CD4-positive, alpha-beta T cell treated with Interleukin-21 for 1 hour (primary cell): ENCODE results near the gene SLC25A43.
"Not testable (repeated sequence)": the region's sequence is repeated elsewhere in the genome, so short reads cannot be mapped to it uniquely, and the experiment has no call there.

Experiments used
- DNase-seq: peaks from one replicate; pipeline ENCODE4 v3.0.0-alpha.2; 2020

The SLC25A43 gene

DNA sequence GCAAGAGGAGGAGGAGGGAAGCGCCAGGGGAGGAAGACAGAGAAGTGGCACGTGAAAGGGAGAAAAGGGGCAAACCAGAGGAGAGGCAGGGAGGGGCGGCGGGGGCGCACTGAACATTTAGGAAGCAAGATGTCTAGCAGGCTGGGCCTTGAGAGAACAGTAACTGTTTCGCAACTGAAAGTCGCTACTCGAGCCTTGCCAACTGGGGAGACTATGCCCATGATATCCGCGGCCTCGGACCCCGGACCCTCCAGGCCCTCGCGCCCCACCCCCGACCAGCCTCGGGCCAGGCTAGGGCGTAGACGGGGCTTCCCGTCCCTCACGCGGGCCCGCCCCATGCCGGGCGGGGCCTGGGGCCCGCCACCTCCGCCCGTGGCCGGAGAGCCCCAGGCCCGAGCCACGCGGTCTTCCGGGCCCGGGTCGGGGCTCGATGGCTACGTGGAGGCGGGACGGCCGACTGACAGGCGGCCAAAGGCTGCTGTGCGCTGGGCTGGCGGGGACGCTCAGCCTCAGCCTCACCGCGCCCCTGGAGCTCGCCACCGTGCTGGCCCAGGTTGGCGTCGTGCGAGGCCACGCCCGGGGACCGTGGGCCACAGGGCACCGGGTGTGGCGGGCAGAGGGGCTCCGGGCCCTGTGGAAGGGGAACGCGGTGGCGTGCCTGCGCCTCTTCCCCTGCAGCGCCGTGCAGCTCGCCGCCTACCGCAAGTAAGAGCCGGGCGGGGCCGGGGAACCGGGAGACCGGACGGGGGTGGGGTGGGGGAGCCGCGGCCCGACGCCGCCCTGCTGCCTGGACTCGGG, at the start of gene SLC25A43:
SLC25A43 (plus strand) TSS at position 363 of the 798 bp plus-strand sequence; CDS start at position 431, 68 bp downstream.
- peak; percentile 29 for DNase-seq

DNA sequence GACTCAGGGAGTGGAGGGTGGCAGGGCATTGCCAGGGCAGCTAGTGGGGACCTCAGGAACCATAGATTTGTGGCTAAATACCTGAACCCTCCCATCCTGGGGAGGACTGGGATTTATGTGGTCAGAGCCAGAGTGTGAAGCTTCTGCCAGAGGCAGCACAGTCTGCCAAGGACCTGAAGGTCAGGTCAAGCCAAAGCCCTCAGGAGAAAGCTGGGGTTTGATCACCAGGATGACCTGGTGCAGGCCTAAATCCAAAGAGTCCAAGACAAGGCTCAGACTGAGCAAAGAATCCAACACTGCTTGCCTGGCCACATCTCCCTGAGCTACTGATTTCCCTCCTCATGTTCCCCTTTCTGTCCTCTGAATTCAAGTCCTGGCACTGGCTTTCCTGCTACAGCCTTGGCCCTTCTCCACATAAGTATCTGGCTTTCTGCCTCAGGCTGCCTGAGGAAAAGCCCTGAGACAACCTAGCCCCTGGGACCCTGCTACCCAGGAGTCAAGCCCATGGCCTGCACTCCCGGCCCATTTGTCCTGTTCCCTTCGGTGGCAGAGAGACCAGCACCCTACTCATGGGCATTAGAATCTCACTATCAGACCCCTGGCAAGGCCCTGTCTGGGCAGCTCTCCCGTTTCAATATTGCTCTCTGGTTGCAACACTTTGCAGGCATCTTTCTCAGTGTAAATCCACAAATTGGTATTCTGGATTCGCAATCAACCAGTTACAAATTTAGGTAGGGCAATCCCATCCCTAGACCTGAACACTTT, 39.3 kb upstream of the SLC25A43 start:
- no peak for DNase-seq

DNA sequence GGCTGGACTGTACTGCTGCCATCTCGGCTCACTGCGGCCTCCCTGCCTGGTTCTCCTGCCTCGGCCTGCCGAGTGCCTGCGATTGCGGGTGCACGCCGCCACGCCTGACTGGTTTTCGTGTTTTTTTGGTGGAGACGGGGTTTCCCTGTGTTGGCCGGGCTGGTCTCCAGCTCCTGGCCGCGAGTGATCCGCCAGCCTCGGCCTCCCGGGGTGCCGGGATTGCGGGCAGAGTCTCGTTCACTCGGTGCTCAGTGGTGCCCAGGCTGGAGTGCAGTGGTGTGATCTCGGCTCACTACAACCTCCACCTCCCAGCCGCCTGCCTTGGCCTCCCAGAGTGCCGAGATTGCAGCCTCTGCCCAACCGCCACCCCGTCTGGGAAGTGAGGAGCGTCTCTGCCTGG, 37.7 kb upstream of the SLC25A43 start:
- DNase-seq = not testable (repeated sequence)

DNA sequence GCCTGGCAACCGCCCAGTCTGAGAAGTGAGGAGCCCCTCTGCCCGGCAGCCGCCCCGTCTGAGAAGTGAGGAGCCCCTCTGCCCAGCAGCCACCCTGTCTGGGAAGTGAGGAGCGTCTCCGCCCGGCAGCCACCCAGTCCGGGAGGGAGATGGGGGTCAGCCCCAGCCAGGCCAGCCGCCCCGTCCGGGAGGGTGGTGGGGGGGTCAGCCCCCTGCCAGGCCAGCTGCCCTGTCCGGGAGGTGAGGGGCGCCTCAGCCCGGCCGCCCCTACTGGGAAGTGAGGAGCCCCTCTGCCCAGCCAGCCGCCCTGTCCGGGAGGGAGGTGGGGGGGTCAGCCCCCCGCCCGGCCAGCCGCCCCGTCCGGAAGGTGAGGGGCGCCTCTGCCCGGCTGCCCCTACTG, 37.1 kb upstream of the SLC25A43 start:
- DNase-seq = not testable (repeated sequence)

DNA sequence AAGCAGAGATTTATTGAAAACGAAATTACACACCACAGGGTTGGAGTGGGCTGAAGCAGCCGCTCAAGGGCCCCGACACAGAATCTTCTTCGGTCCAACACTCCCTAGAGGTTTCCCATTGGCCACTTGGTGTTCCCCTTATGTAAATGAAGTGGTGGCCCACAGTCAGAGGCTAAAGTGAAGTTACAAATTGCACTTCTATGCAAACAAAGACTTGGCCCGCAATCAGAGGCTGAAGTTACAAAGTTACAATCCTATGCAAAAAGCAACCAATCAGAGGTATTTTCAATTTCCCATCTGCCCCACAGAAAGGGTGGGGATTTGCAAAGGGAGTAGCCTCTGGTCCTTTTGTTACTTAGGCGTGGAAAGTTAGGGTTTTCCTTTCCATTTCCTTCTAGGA, 35.7 kb upstream of the SLC25A43 start:
- DNase-seq = no peak

DNA sequence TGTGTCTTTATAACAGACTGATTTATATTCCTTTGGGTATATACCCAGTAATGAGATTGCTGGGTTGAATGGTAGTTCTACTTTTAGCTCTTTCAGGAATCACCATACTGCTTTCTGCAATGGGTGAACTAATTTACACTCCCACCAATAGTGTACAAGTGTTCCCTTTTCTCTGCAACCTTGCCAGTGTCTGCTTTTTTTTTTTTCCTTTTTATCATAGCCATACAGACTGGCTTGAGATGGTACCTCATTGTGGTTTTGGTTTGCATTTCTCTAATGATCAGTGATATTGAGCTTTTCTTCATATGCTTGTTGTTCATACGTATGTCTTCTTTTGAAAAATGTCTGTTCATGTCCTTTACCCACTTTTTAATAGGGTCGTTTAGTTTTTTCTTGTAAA, 27.3 kb upstream of the SLC25A43 start:
- DNase-seq = not testable (repeated sequence)

DNA sequence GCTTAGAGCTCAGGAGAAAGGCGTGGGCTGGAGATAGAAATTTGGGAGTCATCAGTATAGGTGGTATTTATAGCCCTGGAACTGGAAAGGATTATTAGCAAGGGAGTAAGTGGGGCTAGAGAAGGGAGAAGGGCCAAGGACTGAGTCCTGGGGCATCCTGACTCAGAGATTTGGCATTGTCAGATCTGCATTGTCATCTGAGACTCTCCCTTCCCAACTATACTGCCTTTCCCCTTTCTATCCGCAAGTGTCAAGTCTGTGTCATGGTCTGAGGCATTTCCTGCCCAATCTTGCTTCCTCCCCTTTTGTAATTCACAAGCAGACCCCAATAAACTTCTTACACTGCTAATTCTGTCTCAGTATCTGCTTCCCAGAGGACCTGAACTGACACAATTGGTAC, 24.4 kb upstream of the SLC25A43 start:
- DNase-seq = no peak

DNA sequence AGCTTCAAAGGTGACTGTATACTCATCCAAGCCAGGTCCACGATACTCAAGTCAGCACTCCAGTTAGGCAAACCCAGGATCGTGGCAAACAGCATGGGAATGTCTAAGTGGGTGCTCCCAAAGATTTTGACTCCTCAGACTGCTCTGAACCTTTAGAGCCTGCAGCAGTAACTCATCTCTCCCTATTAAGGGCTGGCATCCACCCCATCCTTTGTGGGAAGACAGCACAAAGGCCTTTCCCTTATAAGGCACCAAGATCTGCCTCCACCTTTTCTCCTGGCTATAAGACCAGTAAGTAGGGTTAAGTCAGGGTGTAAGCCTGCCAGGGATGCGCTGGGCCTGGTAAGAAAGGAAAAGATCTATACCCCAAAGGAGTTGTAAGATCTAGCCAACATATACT, 23.6 kb upstream of the SLC25A43 start:
- no peak for DNase-seq

DNA sequence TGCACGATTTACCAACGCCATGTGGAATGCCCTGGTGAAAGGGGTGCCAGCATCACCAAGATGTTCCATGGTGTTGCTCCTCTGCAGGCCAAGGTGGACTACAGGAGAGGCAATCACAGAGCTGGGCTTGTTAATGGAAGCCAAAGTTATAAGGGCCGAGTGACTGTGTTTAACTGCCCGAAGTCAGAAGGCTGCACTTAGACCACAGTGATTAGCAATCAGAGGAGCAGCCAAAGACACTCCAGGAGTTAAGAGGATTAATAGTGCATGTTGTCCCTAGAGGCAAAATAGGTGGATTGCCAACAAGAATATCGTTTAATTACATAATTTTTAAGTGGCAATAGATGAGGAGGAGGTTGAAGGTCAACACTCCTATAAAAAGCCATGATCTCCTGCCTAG, 22.8 kb upstream of the SLC25A43 start:
- no peak for DNase-seq

DNA sequence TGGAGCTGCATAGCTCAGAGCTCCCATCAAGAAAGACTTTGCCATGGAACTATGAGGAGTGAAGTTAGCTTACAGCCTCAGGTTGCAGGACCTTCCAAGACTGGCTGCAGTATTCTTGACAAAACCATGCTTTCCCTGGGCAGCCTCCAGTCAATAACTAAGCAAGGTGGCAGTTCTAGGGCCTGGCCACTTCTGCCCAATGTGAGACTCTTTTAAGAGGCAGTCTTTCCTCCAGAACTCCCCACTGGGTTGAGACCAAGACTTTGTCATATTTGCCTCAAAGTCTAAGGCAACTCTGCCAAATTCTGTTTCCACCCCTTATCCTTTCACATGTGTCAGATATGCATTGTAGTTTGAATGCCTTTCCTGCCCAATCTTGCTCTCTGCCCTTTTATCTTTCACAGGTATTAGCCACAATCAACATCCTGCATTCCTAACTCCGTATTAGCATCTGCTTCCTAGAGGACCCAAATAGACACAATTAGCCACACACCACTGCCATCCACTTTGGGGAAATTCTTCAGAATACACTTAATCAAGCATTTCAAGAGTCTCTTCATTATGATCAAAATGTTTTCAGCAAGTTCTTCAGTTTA, 17.7 kb upstream of the SLC25A43 start:
- DNase-seq = no peak

DNA sequence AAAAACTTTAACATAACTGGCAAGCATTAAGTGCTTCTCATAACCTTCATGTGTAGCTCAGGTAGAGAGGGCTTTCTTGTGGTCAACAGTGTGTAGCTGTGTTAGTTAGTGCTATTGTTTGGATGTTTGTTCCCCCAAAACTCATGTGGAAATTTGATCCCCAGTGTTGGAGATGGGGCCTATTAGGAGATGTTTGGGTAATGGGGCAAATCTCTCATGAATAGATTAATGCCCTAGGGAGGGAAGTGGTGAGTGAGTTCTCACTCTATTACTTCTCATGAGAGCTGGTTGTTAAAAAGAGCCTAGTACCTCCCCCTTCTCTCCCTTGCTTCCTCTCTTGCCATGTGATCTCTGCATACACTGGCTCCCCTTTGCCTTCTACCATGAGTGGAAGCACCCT, 16.5 kb upstream of the SLC25A43 start:
- DNase-seq = no peak

DNA sequence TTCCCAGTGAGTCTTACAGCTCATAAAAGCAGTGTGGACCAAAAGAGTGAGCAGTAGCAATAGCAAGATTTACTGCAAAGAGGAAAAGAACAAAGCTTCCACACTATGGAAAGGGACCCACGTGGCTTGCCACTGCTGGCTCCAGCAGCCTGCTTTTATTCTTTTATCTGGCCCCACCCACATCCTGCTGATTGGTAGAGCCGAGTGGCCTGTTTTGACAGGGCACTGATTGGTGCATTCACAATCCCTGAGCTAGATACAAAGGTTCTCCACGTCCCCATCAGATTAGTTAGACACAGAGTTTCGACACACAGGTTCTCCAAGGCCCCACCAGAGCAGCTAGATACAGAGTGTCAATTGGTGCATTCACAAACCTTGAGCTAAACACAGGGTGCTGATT, 12.5 kb upstream of the SLC25A43 start:
- DNase-seq = not testable (repeated sequence)

DNA sequence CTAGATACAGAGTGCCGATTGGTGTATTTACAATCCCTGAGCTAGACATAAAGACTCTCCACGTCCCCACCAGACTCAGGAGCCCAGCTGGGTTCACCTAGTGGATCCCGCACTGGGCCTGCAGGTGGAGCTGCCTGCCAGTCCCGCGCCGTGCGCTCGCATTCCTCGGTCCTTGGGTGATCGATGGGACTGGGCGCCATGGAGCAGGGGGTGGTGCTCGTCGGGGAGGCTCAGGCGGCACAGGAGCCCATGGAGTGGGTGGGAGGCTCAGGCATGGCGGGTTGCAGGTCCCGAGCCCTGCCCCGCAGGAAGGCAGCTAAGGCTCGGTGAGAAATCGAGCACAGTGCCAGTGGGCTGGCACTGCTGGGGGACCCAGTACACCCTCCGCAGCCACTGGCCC, 11.7 kb upstream of the SLC25A43 start:
- DNase-seq = not testable (repeated sequence)

DNA sequence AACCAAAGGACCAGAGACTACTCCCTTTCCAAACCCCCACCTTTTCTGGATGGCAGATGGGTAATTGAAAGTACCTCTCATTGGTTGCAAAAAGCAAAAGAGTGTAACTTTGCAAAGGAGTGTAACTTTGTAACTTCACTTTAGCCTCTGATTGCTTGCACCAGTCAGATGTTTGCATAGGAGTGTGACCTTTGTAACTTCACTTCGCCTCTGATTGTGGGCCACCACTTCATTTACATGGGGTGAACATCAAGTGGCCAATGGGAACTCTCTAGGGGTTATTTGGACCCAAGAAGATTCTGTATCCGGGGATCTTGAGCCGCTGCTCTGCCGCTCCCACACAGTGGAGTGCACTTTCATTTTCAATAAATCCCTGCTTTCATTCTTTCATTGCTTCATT, 9.9 kb upstream of the SLC25A43 start:
- DNase-seq = no peak

DNA sequence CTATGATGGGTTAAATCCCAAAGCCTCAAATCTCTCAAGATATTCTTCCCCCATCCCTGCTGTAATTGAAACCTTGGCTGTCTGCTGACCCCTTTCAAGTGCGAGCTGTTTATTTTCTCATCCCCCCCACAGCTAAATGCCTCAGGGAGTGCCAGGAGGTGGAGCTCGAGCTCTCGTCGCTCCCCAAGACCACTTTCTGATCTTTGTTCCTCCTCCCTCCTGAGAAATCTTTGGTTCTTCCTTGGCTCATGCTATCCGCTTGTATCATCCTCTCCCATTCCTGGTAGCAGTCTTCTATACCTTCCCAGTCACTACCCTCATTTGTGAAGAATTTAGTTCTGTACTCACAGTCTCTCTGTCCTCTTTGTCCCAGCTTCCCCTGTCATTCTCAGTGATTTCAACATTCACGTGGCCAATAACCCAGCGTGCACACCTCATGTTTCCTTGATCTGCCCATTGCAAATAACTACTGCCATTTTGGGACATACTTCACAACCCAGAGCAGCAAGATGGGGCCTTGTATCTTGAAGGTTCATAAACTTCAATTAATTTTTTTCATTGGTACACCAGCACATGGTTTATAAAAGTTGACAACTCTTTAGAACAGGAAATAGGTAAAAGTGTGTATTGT, 9.2 kb upstream of the SLC25A43 start:
- no peak for DNase-seq

DNA sequence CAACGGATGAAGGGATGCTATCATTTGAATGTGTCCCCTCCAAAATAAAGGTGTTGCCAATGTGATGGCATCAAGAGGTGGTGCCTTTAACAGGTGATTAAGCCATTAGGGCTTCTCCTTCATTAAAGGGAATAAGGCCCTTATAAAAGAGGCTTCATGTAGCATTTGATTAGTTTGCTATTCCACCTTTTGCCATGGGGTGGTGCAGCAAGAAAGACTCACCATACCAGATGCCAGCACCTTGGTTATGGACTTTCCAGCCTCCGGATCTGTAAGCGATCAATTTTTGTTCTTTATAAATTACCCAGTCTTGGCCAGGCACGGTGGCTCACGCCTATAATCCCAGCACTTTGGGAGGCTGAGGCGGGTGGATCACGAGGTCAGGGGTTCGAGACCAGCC, 7.9 kb upstream of the SLC25A43 start:
- no peak for DNase-seq

DNA sequence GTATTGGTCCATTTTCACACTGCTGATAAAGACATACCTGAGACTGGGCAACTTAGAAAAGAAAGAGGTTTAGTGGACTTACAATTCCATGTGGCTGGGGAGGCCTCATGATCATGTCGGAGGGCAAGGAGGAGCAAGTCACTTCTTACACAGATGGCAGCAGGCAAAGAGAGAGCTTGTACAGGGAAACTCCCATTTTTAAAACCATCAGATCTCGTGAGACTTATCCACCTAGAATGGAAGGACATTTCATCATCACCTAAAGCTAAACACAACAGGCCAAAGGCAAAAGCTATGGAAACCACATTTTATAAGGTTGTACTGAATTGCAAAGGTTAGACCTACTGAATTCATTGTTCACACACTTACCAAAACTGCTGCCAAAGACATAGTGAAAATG, 6.0 kb upstream of the SLC25A43 start:
- no peak for DNase-seq

DNA sequence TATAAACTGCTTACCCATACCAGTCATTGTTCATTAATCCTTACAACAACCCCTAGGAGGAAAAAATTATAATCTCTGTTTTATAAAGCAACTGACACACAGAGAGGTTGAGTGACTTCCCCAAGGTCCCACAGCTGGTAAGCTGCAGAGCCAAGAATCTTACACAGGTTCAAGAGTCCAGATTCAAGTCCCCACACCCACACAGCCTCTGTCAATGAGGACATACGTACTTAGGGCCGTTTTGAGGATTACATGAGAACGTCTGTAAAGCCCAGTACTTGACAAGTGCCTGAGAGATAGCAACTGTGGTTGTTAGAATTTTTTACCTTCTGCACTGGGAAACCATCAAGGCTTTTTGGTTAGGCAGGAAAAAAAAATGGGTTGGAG, 556 bp upstream of the SLC25A43 start:
- no peak for DNase-seq

DNA sequence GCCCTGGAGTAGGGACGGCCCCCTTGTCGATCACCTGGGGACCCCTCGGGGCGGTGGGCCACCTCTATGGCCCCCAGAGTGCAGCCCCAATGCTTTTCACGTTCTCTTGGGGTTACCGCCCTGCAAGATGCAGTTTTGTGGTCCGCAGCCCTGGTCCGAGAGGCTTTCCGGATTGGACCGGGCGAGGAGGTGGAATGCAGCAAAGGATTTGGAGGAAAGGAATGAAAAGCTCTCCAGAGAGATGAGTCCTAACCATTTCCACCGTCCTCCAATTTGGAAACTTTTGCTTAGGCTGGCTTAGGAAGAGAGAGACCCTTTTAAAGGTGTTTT, 601 bp downstream of the SLC25A43 start:
- no peak for DNase-seq

DNA sequence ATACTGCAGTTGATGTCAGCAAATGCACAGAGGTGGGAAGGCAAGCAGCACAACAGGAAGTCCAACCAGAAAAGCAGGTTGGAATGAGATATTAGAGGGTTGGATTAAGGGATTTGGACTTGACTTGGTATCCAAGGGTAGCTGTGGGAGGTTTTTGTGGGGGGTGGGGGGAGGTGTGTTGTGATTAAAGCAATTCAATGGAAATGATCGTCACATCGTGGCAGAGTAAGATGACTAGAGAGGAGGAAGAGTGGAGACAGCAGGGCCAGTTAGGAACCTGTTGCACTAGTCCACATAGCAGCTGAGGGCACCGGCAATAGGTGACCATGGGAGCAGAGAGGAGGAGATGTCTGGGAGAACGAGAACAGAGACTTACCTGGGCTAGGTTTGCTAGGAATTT, 2.4 kb downstream of the SLC25A43 start:
- no peak for DNase-seq

DNA sequence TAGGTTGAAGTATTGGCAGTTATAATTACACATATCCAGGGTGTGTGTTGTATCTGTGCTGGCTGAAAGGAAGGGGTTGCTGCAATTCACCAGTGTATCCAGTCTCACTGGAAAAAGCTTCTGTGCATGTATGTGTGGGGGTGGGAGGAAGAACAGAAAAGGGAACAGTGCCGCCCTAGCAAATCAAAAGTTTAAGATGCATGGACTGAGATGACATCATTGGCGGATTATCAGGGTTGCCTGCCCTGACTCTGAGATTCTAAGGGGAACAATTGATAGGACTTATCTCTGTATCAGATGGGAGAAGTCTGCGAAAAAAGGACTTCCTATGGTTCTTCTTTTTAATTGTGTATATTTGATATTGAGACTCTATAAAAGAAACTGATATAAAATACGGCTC, 3.5 kb downstream of the SLC25A43 start:
- no peak for DNase-seq

DNA sequence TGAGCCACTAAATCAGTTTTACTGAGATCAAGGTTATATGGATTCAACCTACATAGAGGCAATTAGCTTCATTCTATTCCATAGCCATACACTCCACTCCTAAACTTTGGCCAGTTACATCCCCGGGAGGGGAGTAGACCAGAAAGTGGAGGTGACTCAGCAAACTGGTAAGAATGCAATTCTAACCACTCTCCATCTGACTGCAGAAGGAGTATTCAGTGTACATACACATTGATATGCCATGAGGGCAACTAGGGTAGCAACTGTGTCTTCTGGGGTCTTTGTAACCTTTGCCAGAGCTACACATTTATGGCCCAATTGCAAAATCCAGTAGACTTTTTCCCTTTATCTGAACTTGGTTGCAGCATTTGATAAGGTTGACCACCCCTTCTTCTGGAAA, 7.6 kb downstream of the SLC25A43 start:
- DNase-seq = no peak

DNA sequence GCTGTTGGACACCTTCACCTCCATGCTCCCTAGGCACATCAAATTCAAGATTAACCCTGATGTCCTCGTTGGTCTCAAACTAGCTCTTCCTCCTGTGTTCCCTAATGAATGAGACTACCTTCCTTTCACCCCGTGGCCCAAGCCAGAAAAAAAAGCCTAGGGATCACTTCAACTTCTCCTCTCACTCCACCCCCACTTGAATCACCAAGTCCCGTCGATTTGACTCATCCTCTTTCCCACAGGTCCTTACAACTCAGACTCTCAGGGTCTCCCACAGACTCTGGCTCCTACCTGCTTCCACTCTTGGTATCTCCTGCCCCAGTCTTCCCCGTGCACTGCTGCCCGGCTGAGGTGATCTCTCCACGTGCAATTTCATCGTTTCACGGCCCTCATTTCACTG, 8.5 kb downstream of the SLC25A43 start:
- no peak for DNase-seq
